ENCODE results near the gene SLC12A1.

Gene SLC12A1

DNA sequence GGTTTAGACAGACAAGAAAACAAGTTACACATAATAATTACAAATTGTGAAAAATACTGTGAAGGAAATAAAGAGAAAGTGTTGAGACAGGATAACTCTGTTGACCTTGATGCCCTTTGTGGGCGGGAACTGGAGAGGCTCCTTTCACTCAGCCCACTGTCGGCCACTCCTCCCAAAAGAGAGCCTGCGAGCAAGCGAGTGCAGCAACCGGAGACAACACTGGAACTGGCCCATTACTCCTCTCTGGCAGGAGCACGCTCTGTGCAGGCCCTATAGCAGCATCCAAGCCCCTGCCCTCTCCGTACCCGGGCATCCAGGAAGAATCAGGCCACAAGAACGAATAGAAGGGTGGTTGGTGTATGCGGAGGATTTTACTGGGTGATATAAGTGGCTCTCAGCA, 108.9 kb downstream of the SLC12A1 start:
- Histone ChIP-seq H3K79me2 (ENCODE audit: insufficient read depth, low read length) (no peaks in the 10 kb centered on the region), H2AFZ (ENCODE audit: low read length) (no peak overlapping the region), H4K20me1 (ENCODE audit: insufficient read depth, low read length) (no peaks in the 10 kb centered on the region), H3K9me3 (ENCODE audit: low read length) (no peaks in the 10 kb centered on the region), H3K9me2 (ENCODE audit: low read depth, low read length) (no peaks in the 10 kb centered on the region), H3K4me3 (ENCODE audit: low read depth, low read length, poor library complexity, severe bottlenecking) (no peak overlapping the region), H3K27me3 (ENCODE audit: insufficient read depth, low read length) (no peaks in the 10 kb centered on the region), H3K27ac (ENCODE audit: low read depth, low read length, poor library complexity, severe bottlenecking) (no peak overlapping the region), H3K4me2 (ENCODE audit: low read length) (no peak overlapping the region), H3K9ac (ENCODE audit: low read length) (no peak overlapping the region), H3K36me3 (ENCODE audit: insufficient read depth, low read length) (no peaks in the 10 kb centered on the region), H3K4me1 (ENCODE audit: insufficient read depth, low read length, severe bottlenecking) (no peaks in the 10 kb centered on the region), H3F3A (ENCODE audit: insufficient read depth, low read length) (no peaks in the 10 kb centered on the region)
- no peak for TF ChIP-seq EZH2 (IDR thresholded peaks at IDR 0.05; ENCODE audit: borderline replicate concordance, low read length)
- TF ChIP-seq, protein P1, sequence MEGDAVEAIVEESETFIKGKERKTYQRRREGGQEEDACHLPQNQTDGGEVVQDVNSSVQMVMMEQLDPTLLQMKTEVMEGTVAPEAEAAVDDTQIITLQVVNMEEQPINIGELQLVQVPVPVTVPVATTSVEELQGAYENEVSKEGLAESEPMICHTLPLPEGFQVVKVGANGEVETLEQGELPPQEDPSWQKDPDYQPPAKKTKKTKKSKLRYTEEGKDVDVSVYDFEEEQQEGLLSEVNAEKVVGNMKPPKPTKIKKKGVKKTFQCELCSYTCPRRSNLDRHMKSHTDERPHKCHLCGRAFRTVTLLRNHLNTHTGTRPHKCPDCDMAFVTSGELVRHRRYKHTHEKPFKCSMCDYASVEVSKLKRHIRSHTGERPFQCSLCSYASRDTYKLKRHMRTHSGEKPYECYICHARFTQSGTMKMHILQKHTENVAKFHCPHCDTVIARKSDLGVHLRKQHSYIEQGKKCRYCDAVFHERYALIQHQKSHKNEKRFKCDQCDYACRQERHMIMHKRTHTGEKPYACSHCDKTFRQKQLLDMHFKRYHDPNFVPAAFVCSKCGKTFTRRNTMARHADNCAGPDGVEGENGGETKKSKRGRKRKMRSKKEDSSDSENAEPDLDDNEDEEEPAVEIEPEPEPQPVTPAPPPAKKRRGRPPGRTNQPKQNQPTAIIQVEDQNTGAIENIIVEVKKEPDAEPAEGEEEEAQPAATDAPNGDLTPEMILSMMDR (IDR thresholded peaks at IDR 0.05; ENCODE audit: low read length), result no peak

DNA sequence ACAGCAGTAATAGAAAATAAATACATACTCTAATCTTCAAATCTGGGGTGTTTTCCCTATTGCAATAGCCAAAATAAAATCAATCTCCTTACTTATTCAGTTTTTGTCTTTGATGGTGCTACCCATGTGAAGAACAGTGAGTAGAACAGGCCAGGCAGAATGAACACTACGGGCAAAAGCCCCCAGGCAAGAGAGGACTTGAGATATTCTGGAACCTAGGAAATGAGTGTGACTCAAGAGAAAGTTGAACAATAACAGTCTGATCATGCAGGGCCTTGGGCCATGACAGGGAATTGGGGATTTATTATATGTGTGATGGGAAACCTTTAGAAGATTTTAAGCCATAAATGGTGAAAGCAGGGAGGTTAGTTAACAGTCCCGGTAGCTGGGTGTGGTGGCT, 111.1 kb downstream of the SLC12A1 start:
- no peaks in the 10 kb centered on the region for H3F3A ChIP-seq (ENCODE audit: insufficient read depth, low read length)
- no peaks in the 10 kb centered on the region for H3K36me3 ChIP-seq (ENCODE audit: insufficient read depth, low read length)
- TF ChIP-seq, protein P1 (IDR thresholded peaks at IDR 0.05; ENCODE audit: low read length), result no peak
- no peak for TF ChIP-seq EZH2 (IDR thresholded peaks at IDR 0.05; ENCODE audit: borderline replicate concordance, low read length)
- no peaks in the 10 kb centered on the region for H4K20me1 ChIP-seq (ENCODE audit: insufficient read depth, low read length)
- H3K9me2 ChIP-seq (ENCODE audit: low read depth, low read length), result no peaks in the 10 kb centered on the region
- H3K9me3 ChIP-seq (ENCODE audit: low read length), result no peaks in the 10 kb centered on the region
- no peaks in the 10 kb centered on the region for H3K4me1 ChIP-seq (ENCODE audit: insufficient read depth, low read length, severe bottlenecking)
- no peaks in the 10 kb centered on the region for H3K79me2 ChIP-seq (ENCODE audit: insufficient read depth, low read length)
- H3K4me3 ChIP-seq (ENCODE audit: low read depth, low read length, poor library complexity, severe bottlenecking), result no peak overlapping the region
- H3K27me3 ChIP-seq (ENCODE audit: insufficient read depth, low read length), result no peaks in the 10 kb centered on the region
- no peak overlapping the region for H2AFZ ChIP-seq (ENCODE audit: low read length)
- H3K9ac ChIP-seq (ENCODE audit: low read length), result no peak overlapping the region
- no peak overlapping the region for H3K4me2 ChIP-seq (ENCODE audit: low read length)
- H3K27ac ChIP-seq (ENCODE audit: low read depth, low read length, poor library complexity, severe bottlenecking), result no peak overlapping the region

DNA sequence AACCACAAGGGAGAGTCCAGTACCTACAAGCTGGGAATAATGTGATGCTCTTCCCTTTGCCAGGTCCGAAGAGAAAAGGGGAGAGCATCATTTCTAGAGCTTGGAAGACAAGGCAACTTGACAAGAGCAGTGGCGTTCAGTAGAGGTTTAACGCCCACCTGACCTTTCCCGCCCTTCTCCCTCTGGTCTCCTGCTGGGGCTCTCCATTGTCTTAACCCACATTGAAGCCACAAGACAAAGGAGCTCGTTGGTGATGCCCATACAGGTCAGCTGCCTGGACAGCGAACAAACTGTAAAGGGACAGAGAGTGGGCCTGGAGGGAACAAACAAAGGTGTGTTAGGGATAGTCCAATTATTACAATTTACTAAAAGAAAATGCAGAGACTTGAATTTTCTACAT, 112.0 kb downstream of the SLC12A1 start:
- no peak overlapping the region for H3K4me3 ChIP-seq (ENCODE audit: low read depth, low read length, poor library complexity, severe bottlenecking)
- no peaks in the 10 kb centered on the region for H3K9me2 ChIP-seq (ENCODE audit: low read depth, low read length)
- no peaks in the 10 kb centered on the region for H3K36me3 ChIP-seq (ENCODE audit: insufficient read depth, low read length)
- no peak overlapping the region for H3K27ac ChIP-seq (ENCODE audit: low read depth, low read length, poor library complexity, severe bottlenecking)
- no peaks in the 10 kb centered on the region for H3F3A ChIP-seq (ENCODE audit: insufficient read depth, low read length)
- TF ChIP-seq EZH2 (IDR thresholded peaks at IDR 0.05; ENCODE audit: borderline replicate concordance, low read length), result no peak
- TF ChIP-seq, protein P1 (IDR thresholded peaks at IDR 0.05; ENCODE audit: low read length), result no peak
- no peak overlapping the region for H3K9ac ChIP-seq (ENCODE audit: low read length)
- no peaks in the 10 kb centered on the region for H3K9me3 ChIP-seq (ENCODE audit: low read length)
- H3K4me2 ChIP-seq (ENCODE audit: low read length), result no peak overlapping the region
- no peaks in the 10 kb centered on the region for H3K4me1 ChIP-seq (ENCODE audit: insufficient read depth, low read length, severe bottlenecking)
- no peak overlapping the region for H2AFZ ChIP-seq (ENCODE audit: low read length)
- no peaks in the 10 kb centered on the region for H3K27me3 ChIP-seq (ENCODE audit: insufficient read depth, low read length)
- no peaks in the 10 kb centered on the region for H4K20me1 ChIP-seq (ENCODE audit: insufficient read depth, low read length)
- no peaks in the 10 kb centered on the region for H3K79me2 ChIP-seq (ENCODE audit: insufficient read depth, low read length)
